B cell (primary cell): ENCODE data around the gene USF1. TPM values are rescaled to one million over a fixed set of nuclear protein-coding genes. Genes with fewer than 3 reads are reported as not detected.

Experiments used
- ATAC-seq: fragments of 200-7000 bp; cut with Tn5 transposase; one replicate; pipeline ENCODE4 v1.10.0; 2021; ENCODE audit warnings: low read depth, mild to moderate bottlenecking, moderate number of reproducible peaks, moderate library complexity
- CTCF ChIA-PET: fragments of 350-600 bp; sonication (Branson Sonifier 250); formaldehyde crosslinking; loops from one replicate; lab custom pipeline; 2021; ENCODE audit warnings: antibody characterized with exemption, inconsistent platforms; lab: Charles Lee
- POLR2A ChIA-PET: fragments of 350-600 bp; sonication (Branson Sonifier 250); formaldehyde crosslinking; loops from one replicate; lab custom pipeline; 2021; ENCODE audit warnings: antibody characterized with exemption; lab: Charles Lee
- DNase-seq: peaks from one replicate; pipeline ENCODE4 v3.0.0; 2013
- H2AFZ ChIP-seq: 2 replicates; pipeline ENCODE4 v1.6.1; 2012; ENCODE audit warnings: mild to moderate bottlenecking, low read depth, low read length; ENCODE audit not compliant: insufficient read depth, poor library complexity, severe bottlenecking
- H3K27ac ChIP-seq, 2 donors: 1 replicate in 1 of 2; 2 replicates in 1 of 2; pipeline ENCODE4 v1.5.1; 2012 to 2013; ENCODE audit warnings: low read length in 2 of 2, mild to moderate bottlenecking in 2 of 2, moderate library complexity in 1 of 2
- H3K27me3 ChIP-seq, 4 experiments: fragments of 200-600 bp in 1 of 4; sonication (generic) in 1 of 4; replicated peaks in 1 of 4; 1 replicate in 2 of 4; 2 replicates in 2 of 4; pipeline versions ENCODE4 v1.6.1 to v1.7.0; 2013 to 2016; ENCODE audit warnings: low read length in 3 of 4, mild to moderate bottlenecking in 2 of 4, mixed read lengths in 1 of 4, moderate library complexity in 1 of 4; ENCODE audit not compliant: insufficient read depth in 4 of 4, control insufficient read depth in 3 of 4; ENCODE audit errors: control extremely low read depth in 1 of 4
- H3K36me3 ChIP-seq, 2 experiments: replicated peaks in 1 of 2; 1 replicate in 1 of 2; 2 replicates in 1 of 2; pipeline versions ENCODE4 v1.6.1 to v1.7.1; 2013; ENCODE audit warnings: low read length in 1 of 2; ENCODE audit not compliant: insufficient read depth in 2 of 2, control insufficient read depth in 1 of 2; ENCODE audit errors: control extremely low read depth in 1 of 2, extremely low read depth in 1 of 2
- H3K4me1 ChIP-seq, 2 donors: fragments of 200-600 bp in 1 of 2; sonication (generic) in 1 of 2; 1 replicate in 1 of 2; 2 replicates in 1 of 2; pipeline versions ENCODE4 v1.5.1 to v1.6.1; 2013 to 2017; ENCODE audit warnings: low read length in 2 of 2; ENCODE audit not compliant: control insufficient read depth in 2 of 2, insufficient read depth in 2 of 2
- H3K4me2 ChIP-seq: replicated peaks from 2 replicates; pipeline ENCODE3; 2012; ENCODE audit warnings: mild to moderate bottlenecking, low read depth, low read length; ENCODE audit not compliant: poor library complexity, severe bottlenecking
- H3K4me3 ChIP-seq, 5 experiments: fragments of 200-600 bp in 1 of 5; sonication (generic) in 1 of 5; 1 replicate in 3 of 5; 2 replicates in 2 of 5; pipeline versions ENCODE4 v1.5.1 to v1.7.0; 2011 to 2016; ENCODE audit warnings: low read length in 4 of 5, mild to moderate bottlenecking in 4 of 5, low read depth in 2 of 5, control low read depth in 1 of 5, moderate library complexity in 1 of 5; ENCODE audit not compliant: insufficient read depth in 1 of 5; ENCODE audit errors: control extremely low read depth in 1 of 5, extremely low read depth in 1 of 5
- H3K79me2 ChIP-seq: fragments of 200-600 bp; sonication (generic); one replicate; pipeline ENCODE4 v1.6.0; 2016; ENCODE audit warnings: low read length; ENCODE audit not compliant: control insufficient read depth, insufficient read depth
- H3K9ac ChIP-seq: fragments of 200-600 bp; sonication (generic); 2 replicates; pipeline ENCODE4 v1.6.1; 2017; ENCODE audit warnings: mild to moderate bottlenecking, low read length, moderate library complexity
- H3K9me3 ChIP-seq, 3 donors: one replicate each; pipeline versions ENCODE4 v1.6.1 to v1.7.1; 2013; ENCODE audit warnings: low read length in 2 of 3; ENCODE audit not compliant: control insufficient read depth in 2 of 3, insufficient read depth in 1 of 3; ENCODE audit errors: control extremely low read depth in 1 of 3
- H4K20me1 ChIP-seq: 2 replicates; pipeline ENCODE4 v1.6.0; 2012; ENCODE audit warnings: mild to moderate bottlenecking, low read length; ENCODE audit not compliant: insufficient read depth, control insufficient read depth, poor library complexity, severe bottlenecking
- H3K27ac Mint-ChIP-seq: one replicate; pipeline ENCODE4 v1.8.0; 2021; ENCODE audit warnings: mixed read lengths
- H3K27me3 Mint-ChIP-seq: one replicate; pipeline ENCODE4 v1.8.0; 2021; ENCODE audit warnings: mixed read lengths
- H3K4me1 Mint-ChIP-seq: one replicate; pipeline ENCODE4 v1.8.0; 2021; ENCODE audit warnings: mixed read lengths
- H3K4me3 Mint-ChIP-seq: one replicate; pipeline ENCODE4 v1.8.0; 2021; ENCODE audit warnings: mixed read lengths
- H3K9me3 Mint-ChIP-seq: one replicate; pipeline ENCODE4 v1.8.0; 2022; ENCODE audit warnings: mixed read lengths; ENCODE audit not compliant: insufficient read depth
- CTCF ChIP-seq: fragments of 200-600 bp; IDR thresholded peaks from one replicate; pipeline ENCODE4 v1.8.0; 2022; ENCODE audit warnings: antibody characterized with exemption, mild to moderate bottlenecking
- EZH2 ChIP-seq: IDR thresholded peaks from 2 replicates; pipeline ENCODE4 v1.6.1; 2012; ENCODE audit warnings: borderline replicate concordance, low read depth, mild to moderate bottlenecking, moderate library complexity, low read length; ENCODE audit not compliant: insufficient read depth, poor library complexity, severe bottlenecking
- WGBS: methylation state at CpG from one replicate; pipeline ENCODE4 v1.1.5; 2013; ENCODE audit warnings: missing lambda C conversion rate; ENCODE audit not compliant: insufficient coverage; 5-methylcytosine and 5-hydroxymethylcytosine counted together
- intact Hi-C: fragments of 100-400 bp; cut with micrococcal nuclease; formaldehyde crosslinking; loops from one replicate; pipeline ENCODE4 v1.10.0; 2022
- polyA minus RNA-seq: library from RNA; depleted of rRNA, polyadenylated mRNA; stranded (reverse); fragments of >200 nt; gene quantifications from 2 replicates; pipeline ENCODE4 v1.2.3, GENCODE V29; 2012
- polyA plus RNA-seq: library from polyadenylated mRNA; depleted of rRNA; stranded (reverse); fragments of >200 nt; gene quantifications from 2 replicates; pipeline ENCODE4 v1.2.3, GENCODE V29; 2012
- total RNA-seq, 2 donors: library from RNA; stranded (reverse); fragments of 120-200 nt in 1 of 2; gene quantifications; 1 replicate in 1 of 2; 2 replicates in 1 of 2; pipeline versions ENCODE4 v1.2.3 to v1.2.4, GENCODE V29; 2013 to 2022

USF1 gene
- total RNA-seq (192 and 196 TPM in 2 replicates), polyA plus RNA-seq (249 and 334 TPM in 2 replicates), polyA minus RNA-seq (141 and 167 TPM in 2 replicates)
- total RNA-seq (2013), result 192 TPM

- Histone ChIP-seq H3K9ac (peak within 1 kb of the TSS; percentile 95), H2AFZ (peak within 1 kb of the TSS; percentile 70), H3K27me3 (no peaks in the 10 kb centered on the region), H3K27ac (peak within 1 kb of the TSS; percentile 99), H3K36me3 (peaks cover 4 to 62% of the 10 kb centered on the region in 2 experiments), H4K20me1 (peaks cover under 1% of the 10 kb centered on the region), H3K9me3 (no peaks in the 10 kb centered on the region), H3K79me2 (peaks cover 43% of the 10 kb centered on the region), H3K4me2 (peak within 1 kb of the TSS; percentile 92), H3K4me3 (peak within 1 kb of the TSS; percentile 67 to 100 (median 95)), H3K4me1 (peaks cover 43 to 67% of the 10 kb centered on the region in 2 donors)
- H3K4me1 Mint-ChIP-seq, result peaks cover 67% of the 10 kb centered on the region
- no peaks in the 10 kb centered on the region for H3K27me3 Mint-ChIP-seq
- under 1% methylated on average over 13 of the region's 29 CpGs for WGBS
- TF ChIP-seq CTCF (no peak), EZH2 (no peak)
- ChIA-PET CTCF (interaction anchor here (0.8 to 10.4 kb wide), 17 partner anchors 9 to 374 kb away, joined by 3 to 127 read pairs (median 5); partner anchors contain the start of genes ARHGAP30, DEDD, F11R and KLHDC9), POLR2A (interaction anchor here (0.6 to 5.1 kb wide), 17 partner anchors 8 to 341 kb away, joined by 3 to 108 read pairs (median 5); partner anchors contain the start of genes ARHGAP30, DEDD, F11R and PPOX)
- H3K27ac Mint-ChIP-seq, result peak within 1 kb of the TSS; percentile 100
- no peaks in the 10 kb centered on the region for H3K9me3 Mint-ChIP-seq
- ATAC-seq (peak; percentile 67), DNase-seq (peak; percentile 98)
- peak within 1 kb of the TSS; percentile 99 for H3K4me3 Mint-ChIP-seq
- intact Hi-C loops, result loop anchor here (1.0 to 10.0 kb wide), 12 partner anchors 8 to 1121 kb away; partner anchors contain the start of genes COPA, DEDD, F11R and KLHDC9
Observed at GRCh38 chr1:161045736-161046604, at the start of gene USF1. Gene USF1 (minus strand): TSS chr1:161045977. CDS start chr1:161043275, 2,702 bp downstream.
